Posterior vena cava (tissue), 2 donors: Measurements from ENCODE around the gene CEP85L. TPM values are rescaled to one million over a fixed set of nuclear protein-coding genes. Genes with fewer than 3 reads are reported as not detected.

ENCODE experiments used
- DNase-seq: peaks from one replicate; pipeline ENCODE4 v3.0.0-alpha.2; 2020; ENCODE audit warnings: low spot score
- intact Hi-C, 2 donors: fragments of 100-400 bp; cut with DNase I; formaldehyde crosslinking; loops; one replicate each; pipeline versions ENCODE4 v1.14.1 to v1.14.2; 2022 to 2023
- total RNA-seq, 2 donors: library from RNA; stranded (reverse); fragmentation: NEBNext Ultra II Directional; extraction: Animal tissue kit (Norgen Biotek cat#: 25700); gene quantifications; one replicate each; pipeline ENCODE4 v1.2.1, GENCODE V29; 2021
- donor health status: DM: yes; HTN: yes; CAD: no.
- donor health status: DM: yes; HTN: yes; CAD: no.

CEP85L gene
- total RNA-seq, 2 donors from 2014 or later: 14.0 to 15.4 TPM

GRCh38 chr6:118589186-118589585, 62.2 kb downstream of the CEP85L start:
- DNase-seq: no peak
- intact Hi-C loops: no loop called here

GRCh38 chr6:118588626-118589025, 62.8 kb downstream of the CEP85L start:
- DNase-seq: no peak
- intact Hi-C loops: no loop called here

- intact Hi-C loops: loop anchor here in 1 of 2 donors (2.0 kb wide), 1 partner anchor 24 kb away; no protein-coding TSS in a partner anchor
- no peak for DNase-seq
Measured at GRCh38 chr6:118586746-118587485, 64.5 kb downstream of the CEP85L start.

- intact Hi-C loops: loop anchor here (5.0 kb wide), 2 partner anchors 303 to 1092 kb away; no protein-coding TSS in a partner anchor
- no peak for DNase-seq
Measured at GRCh38 chr6:118584911-118585310, 66.5 kb downstream of the CEP85L start.

GRCh38 chr6:118581489-118581959, 69.9 kb downstream of the CEP85L start:
- intact Hi-C loops: loop anchor here (5.0 kb wide), 2 partner anchors 299 to 1096 kb away; no protein-coding TSS in a partner anchor
- DNase-seq: no peak

GRCh38 chr6:118580585-118581419, 70.6 kb downstream of the CEP85L start:
- intact Hi-C loops: loop anchor here (5.0 kb wide), 2 partner anchors 299 to 1096 kb away; no protein-coding TSS in a partner anchor
- DNase-seq: no peak

- intact Hi-C loops: loop anchor here (5.0 to 10.0 kb wide), 3 partner anchors 295 to 1098 kb away; no protein-coding TSS in a partner anchor
- no peak for DNase-seq
Measured at GRCh38 chr6:118579786-118580185, 71.6 kb downstream of the CEP85L start.

GRCh38 chr6:118578617-118579016, 72.8 kb downstream of the CEP85L start:
- no peak for DNase-seq
- intact Hi-C loops: loop anchor here in 1 of 2 donors (10.0 kb wide), 1 partner anchor 294 kb away; no protein-coding TSS in a partner anchor

- no peak for DNase-seq
- intact Hi-C loops: loop anchor here in 1 of 2 donors (10.0 kb wide), 1 partner anchor 293 kb away; no protein-coding TSS in a partner anchor
Measured at GRCh38 chr6:118577972-118578371, 73.4 kb downstream of the CEP85L start.

- no peak for DNase-seq
- intact Hi-C loops: loop anchor here in 1 of 2 donors (10.0 kb wide), 1 partner anchor 289 kb away; no protein-coding TSS in a partner anchor
Measured at GRCh38 chr6:118574051-118574865, 77.1 kb downstream of the CEP85L start.

- DNase-seq: no peak
- intact Hi-C loops: loop anchor here in 1 of 2 donors (10.0 kb wide), 1 partner anchor 286 kb away; no protein-coding TSS in a partner anchor
Measured at GRCh38 chr6:118571121-118571520, 80.3 kb downstream of the CEP85L start.

- intact Hi-C loops: no loop called here
- DNase-seq: no peak
Measured at GRCh38 chr6:118569498-118569897, 81.9 kb downstream of the CEP85L start.

- intact Hi-C loops: no loop called here
- DNase-seq: no peak
Measured at GRCh38 chr6:118567974-118568373, 83.4 kb downstream of the CEP85L start.

GRCh38 chr6:118565311-118565960, 86.0 kb downstream of the CEP85L start:
- intact Hi-C loops: no loop called here
- no peak for DNase-seq

GRCh38 chr6:118562959-118563358, 88.4 kb downstream of the CEP85L start:
- intact Hi-C loops: no loop called here
- no peak for DNase-seq

- intact Hi-C loops: no loop called here
Measured at GRCh38 chr6:118562248-118562647, 89.1 kb downstream of the CEP85L start.

GRCh38 chr6:118559659-118560058, 91.7 kb downstream of the CEP85L start:
- no peak for DNase-seq
- intact Hi-C loops: loop anchor here in 1 of 2 donors (10.0 kb wide), 1 partner anchor 275 kb away; no protein-coding TSS in a partner anchor

More at GRCh38 chr6:118562248-118562647, 89.1 kb downstream of the CEP85L start:
- DNase-seq: no peak
